ENCODE measurements around the gene GPR137C. TPM values are rescaled to one million over a fixed set of nuclear protein-coding genes. Genes with fewer than 3 reads are reported as not detected.

GPR137C gene
- total RNA-seq, 1 experiment from 2014 or later = 4.3 TPM

DNA sequence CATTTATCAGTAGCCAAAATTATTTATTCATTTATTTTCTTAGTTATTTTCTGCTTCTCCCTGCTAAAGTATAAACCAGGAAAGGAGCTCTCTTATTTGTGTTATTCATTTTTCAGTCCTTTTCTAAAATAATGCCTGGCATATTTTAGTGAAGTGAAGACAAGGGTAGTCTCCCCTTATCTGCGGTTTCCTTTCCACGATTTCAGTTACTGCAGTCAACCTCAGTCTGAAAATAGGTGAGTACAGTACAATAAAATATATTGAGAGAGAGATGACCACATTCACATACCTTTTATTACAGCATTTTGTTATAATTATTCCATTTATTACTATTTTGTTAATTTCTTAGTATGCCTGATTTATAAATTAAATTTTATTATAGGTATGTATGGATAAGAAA lies 57.6 kb downstream of the GPR137C start:
- Histone ChIP-seq H4K20me1 (ENCODE audit: control insufficient read depth, insufficient read depth, insufficient read length) (no peaks in the 10 kb centered on the region), H3K27me3 (ENCODE audit: insufficient read depth, low read length) (no peaks in the 10 kb centered on the region), H3K79me2 (ENCODE audit: insufficient read depth, low read length) (no peaks in the 10 kb centered on the region), H3K23ac (ENCODE audit: insufficient read length, low read depth, low read length) (no peak overlapping the region), H3K14ac (ENCODE audit: insufficient read depth, low read length) (no peak overlapping the region), H3K79me1 (ENCODE audit: insufficient read depth, low read depth, low read length, poor library complexity, severe bottlenecking) (no peaks in the 10 kb centered on the region), H3K27ac (ENCODE audit: insufficient read length, low read depth, low read length) (no peak overlapping the region), H3K4me2 (ENCODE audit: insufficient read depth, insufficient read length, low read length) (no peak overlapping the region), H3K9ac (ENCODE audit: extremely low read depth, insufficient read length, low read length) (no peak overlapping the region), H4K5ac (ENCODE audit: insufficient read length, low read depth, low read length) (no peak overlapping the region), H3K9me3 (ENCODE audit: control insufficient read depth, low read depth, low read length) (no peaks in the 10 kb centered on the region), H2AK5ac (ENCODE audit: insufficient read length, low read length) (no peak overlapping the region), H2BK5ac (ENCODE audit: insufficient read length, low read length) (no peak overlapping the region), H3K4me1 (ENCODE audit: insufficient read depth, low read length) (no peaks in the 10 kb centered on the region; the same call in 1 of the 2 replicates), H2BK12ac (ENCODE audit: insufficient read length, low read depth, low read length) (no peak overlapping the region), H3K4ac (ENCODE audit: low read depth, low read length) (no peak overlapping the region), H2AFZ (ENCODE audit: low read length) (no peak overlapping the region), H3K56ac (ENCODE audit: insufficient read length, low read depth, low read length) (no peak overlapping the region), H2BK20ac (ENCODE audit: low read depth, low read length, poor library complexity, severe bottlenecking) (no peak overlapping the region), H3K23me2 (ENCODE audit: insufficient read length, low read depth, low read length, poor library complexity, severe bottlenecking) (no peaks in the 10 kb centered on the region), H4K8ac (replicated peaks; ENCODE audit: insufficient read length, low read depth, low read length) (no peak overlapping the region), H2BK15ac (ENCODE audit: low read depth, low read length) (no peak overlapping the region), H2BK120ac (ENCODE audit: low read depth, low read length, poor library complexity, severe bottlenecking) (no peak overlapping the region), H3K18ac (ENCODE audit: insufficient read length, low read depth, low read length) (no peak overlapping the region), H3T11ph (ENCODE audit: low read length) (no peak overlapping the region), H4K91ac (ENCODE audit: insufficient read length, low read depth, low read length) (no peak overlapping the region)
- TF ChIP-seq, protein P1, sequence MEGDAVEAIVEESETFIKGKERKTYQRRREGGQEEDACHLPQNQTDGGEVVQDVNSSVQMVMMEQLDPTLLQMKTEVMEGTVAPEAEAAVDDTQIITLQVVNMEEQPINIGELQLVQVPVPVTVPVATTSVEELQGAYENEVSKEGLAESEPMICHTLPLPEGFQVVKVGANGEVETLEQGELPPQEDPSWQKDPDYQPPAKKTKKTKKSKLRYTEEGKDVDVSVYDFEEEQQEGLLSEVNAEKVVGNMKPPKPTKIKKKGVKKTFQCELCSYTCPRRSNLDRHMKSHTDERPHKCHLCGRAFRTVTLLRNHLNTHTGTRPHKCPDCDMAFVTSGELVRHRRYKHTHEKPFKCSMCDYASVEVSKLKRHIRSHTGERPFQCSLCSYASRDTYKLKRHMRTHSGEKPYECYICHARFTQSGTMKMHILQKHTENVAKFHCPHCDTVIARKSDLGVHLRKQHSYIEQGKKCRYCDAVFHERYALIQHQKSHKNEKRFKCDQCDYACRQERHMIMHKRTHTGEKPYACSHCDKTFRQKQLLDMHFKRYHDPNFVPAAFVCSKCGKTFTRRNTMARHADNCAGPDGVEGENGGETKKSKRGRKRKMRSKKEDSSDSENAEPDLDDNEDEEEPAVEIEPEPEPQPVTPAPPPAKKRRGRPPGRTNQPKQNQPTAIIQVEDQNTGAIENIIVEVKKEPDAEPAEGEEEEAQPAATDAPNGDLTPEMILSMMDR (conservative IDR thresholded peaks at IDR 0.05) = no peak
- H3K9me3 Mint-ChIP-seq = peaks cover under 1% of the 10 kb centered on the region in 2 experiments; a peak in 4 of 5 replicates
- no peak overlapping the region for H3K27ac Mint-ChIP-seq
- H3K36me3 Mint-ChIP-seq (ENCODE audit: insufficient read depth in 1 of 3, low read depth in 3 of 3) = peaks cover 0 to 7% (median under 1%) of the 10 kb centered on the region in 3 experiments; a peak in 4 of 7 replicates
- H3K4me3 Mint-ChIP-seq = no peak overlapping the region
- no CpG with 5 or more reads among the region's 2 CpGs for WGBS (ENCODE audit: extremely low coverage, insufficient read length, low lambda C conversion rate)
- no peak for DNase-seq
- no peaks in the 10 kb centered on the region for H3K27me3 Mint-ChIP-seq (ENCODE audit: low read depth)
- peaks cover 6 to 10% of the 10 kb centered on the region in 2 experiments for H3K4me1 Mint-ChIP-seq

All from H9 (cell line).